C4-2B (cell line): ENCODE results near the gene SMIM9.

ENCODE experiments used
- CTCF ChIP-seq: fragments of 450-650 bp; conservative IDR thresholded peaks from 2 replicates; pipeline ENCODE4 v1.5.1; 2017; ENCODE audit warnings: mild to moderate bottlenecking
- ZFX ChIP-seq: fragments of 450-650 bp; IDR thresholded peaks from 2 replicates; pipeline ENCODE4 v1.6.1; 2017

GRCh38 chrX:154802947-154803346, 31.5 kb downstream of the SMIM9 start:
- no peak for TF ChIP-seq CTCF
- TF ChIP-seq ZFX = no peak
